GM12878 (cell line): ENCODE data around the gene TBX4. TPM values are rescaled to one million over a fixed set of nuclear protein-coding genes. Genes with fewer than 3 reads are reported as not detected.

Experiments used
- ATAC-seq: fragments of 200-7000 bp; cut with Tn5 transposase; 3 replicates; pipeline ENCODE4 v1.9.1; 2020; ENCODE audit warnings: mild to moderate bottlenecking, moderate library complexity
- BruUV-seq: library from RNA; stranded (reverse); fragments of 400-500 nt; replicated peaks from 2 replicates; lab custom pipeline; 2021; lab: Mats Ljungman, UMichigan
- CTCF ChIA-PET: fragments of 300-600 bp; sonication (Branson Sonifier 250); formaldehyde crosslinking; extraction: SDS; loops from one replicate; lab custom pipeline; 2021; ENCODE audit warnings: inconsistent platforms; lab: Yijun Ruan, JAX
- POLR2A ChIA-PET: fragments of 350-600 bp; formaldehyde crosslinking; extraction: SDS; loops from one replicate; lab custom pipeline; 2021; ENCODE audit warnings: inconsistent platforms; lab: Charles Lee
- RAD21 ChIA-PET: fragments of 300-600 bp; sonication (Branson Sonifier 250); formaldehyde crosslinking; loops from one replicate; lab custom pipeline; 2023; ENCODE audit warnings: antibody characterized with exemption; ENCODE audit not compliant: unreplicated experiment; lab: Charles Lee
- SMC1A ChIA-PET: fragments of 300-600 bp; sonication (Branson Sonifier 250); formaldehyde crosslinking; loops from one replicate; lab custom pipeline; 2023; ENCODE audit not compliant: unreplicated experiment, uncharacterized antibody; lab: Charles Lee
- DNase-seq: peaks from one replicate; pipeline ENCODE4 v3.0.0-alpha.2; 2011; ENCODE audit warnings: low read depth, low spot score
- FAIRE-seq: peaks from 3 replicates; lab custom pipeline; 2011; peaks lifted over from hg19 to GRCh38; lab: Jason Lieb, UNC
- H2AFZ ChIP-seq: 2 replicates; pipeline ENCODE4 v1.6.0; 2011; ENCODE audit warnings: low read depth, low read length, control low read depth; ENCODE audit not compliant: control insufficient read depth
- H3K27ac ChIP-seq: 2 replicates; pipeline ENCODE4 v1.5.1; 2011; ENCODE audit warnings: control low read depth; ENCODE audit not compliant: control insufficient read depth, insufficient read depth
- H3K27me3 ChIP-seq, 2 experiments: replicated peaks in 1 of 2; 2 replicates each; pipeline versions ENCODE4 v1.6.0 to v1.6.1; 2011; ENCODE audit warnings: low read length in 1 of 2; ENCODE audit not compliant: control insufficient read depth in 2 of 2, insufficient read depth in 2 of 2
- H3K36me3 ChIP-seq, 2 experiments: 2 replicates each; pipeline ENCODE4 v1.5.1; 2011; ENCODE audit warnings: low read length in 1 of 2; ENCODE audit not compliant: control insufficient read depth in 2 of 2, insufficient read depth in 2 of 2
- H3K4me1 ChIP-seq: 2 replicates; pipeline ENCODE4 v1.6.1; 2011; ENCODE audit warnings: mild to moderate bottlenecking, low read length, moderate library complexity, mixed read lengths; ENCODE audit not compliant: control insufficient read depth, insufficient read depth
- H3K4me2 ChIP-seq: 2 replicates; pipeline ENCODE4 v1.6.0; 2011; ENCODE audit warnings: control low read depth; ENCODE audit not compliant: control insufficient read depth, insufficient read depth
- H3K4me3 ChIP-seq: fragments of 200-600 bp; sonication (generic); 2 replicates; pipeline ENCODE4 v1.5.1; 2016
- H3K79me2 ChIP-seq: 2 replicates; pipeline ENCODE4 v1.6.0; 2011; ENCODE audit warnings: low read length; ENCODE audit not compliant: control insufficient read depth, insufficient read depth
- H3K9ac ChIP-seq: 2 replicates; pipeline ENCODE4 v1.8.0; 2011; ENCODE audit warnings: low read length, control low read depth, mixed read lengths; ENCODE audit not compliant: control insufficient read depth, insufficient read depth
- H3K9me3 ChIP-seq: replicated peaks from 3 replicates; pipeline ENCODE4 v1.5.1; 2011; ENCODE audit warnings: mild to moderate bottlenecking, low read length; ENCODE audit not compliant: control insufficient read depth, insufficient read depth
- H4K20me1 ChIP-seq: 2 replicates; pipeline ENCODE4 v1.6.0; 2011; ENCODE audit not compliant: control insufficient read depth, insufficient read depth
- BCLAF1 ChIP-seq: fragments of 450-650 bp; IDR thresholded peaks from 2 replicates; pipeline ENCODE4 v1.6.1; 2017; ENCODE audit warnings: antibody characterized with exemption, mild to moderate bottlenecking, moderate library complexity
- BRCA1 ChIP-seq: IDR thresholded peaks from 2 replicates; pipeline ENCODE4 v1.6.1; 2011; ENCODE audit warnings: low read depth, low read length, improper control_type of control experiment
- CREM ChIP-seq: IDR thresholded peaks from 2 replicates; pipeline ENCODE4 v1.6.1; 2014; ENCODE audit warnings: antibody characterized with exemption, low read depth
- EGR1 ChIP-seq, 2 experiments: IDR thresholded peaks; 1 replicate in 1 of 2; 2 replicates in 1 of 2; pipeline ENCODE4 v1.6.1; 2011 to 2012; ENCODE audit warnings: low read depth in 2 of 2, low read length in 2 of 2, borderline replicate concordance in 1 of 2, mild to moderate bottlenecking in 1 of 2, moderate library complexity in 1 of 2
- EP300 ChIP-seq, 2 experiments: fragments of 150-350 bp in 1 of 2; IDR thresholded peaks; 2 replicates each; pipeline ENCODE4 v1.6.1; 2011 to 2012; ENCODE audit warnings: low read depth in 2 of 2, low read length in 2 of 2, borderline replicate concordance in 1 of 2, improper control_type of control experiment in 1 of 2, inconsistent platforms in 1 of 2; ENCODE audit not compliant: control insufficient read depth in 1 of 2
- ETV6 ChIP-seq, 2 experiments: fragments of 450-650 bp in 1 of 2; IDR thresholded peaks in 1 of 2; conservative IDR thresholded peaks in 1 of 2; 2 replicates each; pipeline ENCODE4 v1.6.1; 2014; ENCODE audit warnings: antibody characterized with exemption in 1 of 2, borderline replicate concordance in 1 of 2, low read depth in 1 of 2, mild to moderate bottlenecking in 1 of 2, moderate library complexity in 1 of 2
- HDAC6 ChIP-seq: fragments of 200-600 bp; sonication (generic); IDR thresholded peaks from one replicate; pipeline ENCODE4 v1.8.0; 2017; ENCODE audit warnings: antibody characterized with exemption; ENCODE audit not compliant: unreplicated experiment
- IKZF1 ChIP-seq: fragments of 450-650 bp; conservative IDR thresholded peaks from 2 replicates; pipeline ENCODE4 v1.6.1; 2017; ENCODE audit warnings: antibody characterized with exemption, mild to moderate bottlenecking
- KDM1A ChIP-seq: fragments of 200-600 bp; sonication (generic); IDR thresholded peaks from 2 replicates; pipeline ENCODE4 v1.6.1; 2016; ENCODE audit warnings: borderline replicate concordance
- NR2C2 ChIP-seq: IDR thresholded peaks from 2 replicates; pipeline ENCODE4 v1.6.1; 2011; ENCODE audit warnings: borderline replicate concordance, low read depth; ENCODE audit not compliant: control insufficient read depth, insufficient read length
- RAD21 ChIP-seq: IDR thresholded peaks from 2 replicates; pipeline ENCODE4 v1.6.1; 2011; ENCODE audit warnings: mild to moderate bottlenecking, low read depth, low read length, moderate library complexity; ENCODE audit not compliant: insufficient read depth
- RAD51 ChIP-seq: fragments of 450-650 bp; IDR thresholded peaks from 2 replicates; pipeline ENCODE4 v1.6.1; 2016; ENCODE audit warnings: moderate library complexity, mild to moderate bottlenecking, inconsistent platforms
- RBBP5 ChIP-seq: fragments of 200-600 bp; sonication (generic); conservative IDR thresholded peaks from 2 replicates; pipeline ENCODE4 v1.6.1; 2016
- YY1 ChIP-seq: IDR thresholded peaks from 2 replicates; pipeline ENCODE4 v1.6.1; 2011; ENCODE audit warnings: low read depth, mild to moderate bottlenecking, low read length
- WGBS: methylation state at CpG from one replicate; pipeline ENCODE4 v1.1.6; 2016; ENCODE audit warnings: low lambda C conversion rate; ENCODE audit not compliant: insufficient replicate concordance, insufficient coverage; ENCODE audit errors: missing lambda C conversion rate; 5-methylcytosine and 5-hydroxymethylcytosine counted together
- in situ Hi-C: fragments of 300-500 bp; cut with MboI; formaldehyde crosslinking; loops from 9 replicates; pipeline ENCODE4 v1.14.3; 2018; ENCODE audit warnings: mixed read lengths
- intact Hi-C: fragments of 100-400 bp; cut with micrococcal nuclease; formaldehyde crosslinking; loops from one replicate; pipeline ENCODE4 v1.14.2; 2022; ENCODE audit not compliant: unreplicated experiment
- polyA plus RNA-seq, 11 experiments: library from polyadenylated mRNA; depleted of rRNA in 4 of 11; unstranded in 6 of 11; stranded (reverse) in 5 of 11; fragments of >200 nt; fragmentation: Nextera tagmentation in 4 of 11; fragmentation: Illumina TruSeq in 1 of 11; extraction: Ambion mirVana in 4 of 11; extraction: Trizol in 1 of 11; gene quantifications; 1 replicate in 1 of 11; 2 replicates in 10 of 11; pipeline versions ENCODE4 v1.2.1 to v1.2.3, GENCODE V29; 2011 to 2016; ENCODE audit warnings: inconsistent platforms in 2 of 11, missing spikeins in 2 of 11, low read depth in 1 of 11
- total RNA-seq, 4 experiments: library from RNA; depleted of rRNA in 3 of 4; stranded (reverse); fragments of >200 nt in 3 of 4; fragmentation: Illumina TruSeq in 1 of 4; extraction: Trizol in 1 of 4; gene quantifications; 2 replicates each; pipeline versions ENCODE4 v1.2.1 to v1.2.3, GENCODE V29; 2013 to 2021
- TF ChIP-seq, protein P1 (sequence below): IDR thresholded peaks from 2 replicates; pipeline ENCODE4 v1.6.1; 2012; ENCODE audit warnings: mild to moderate bottlenecking, low read depth, low read length

The TBX4 gene
- total and polyA plus RNA-seq, 10 of the 15 experiments (the other 5 are each of a cell fraction or from before 2014, with no cell fraction given): 0.01 TPM; not detected in 9

GRCh38 chr17:61412143-61412859 lies 39.9 kb upstream of the TBX4 start:
- peak overlapping the region; percentile 69 for H2AFZ ChIP-seq
- FAIRE-seq: peak; percentile 13
- POLR2A ChIA-PET: no interaction called here
- no peak for TF ChIP-seq CREM
- TF ChIP-seq KDM1A: no peak
- TF ChIP-seq BCLAF1: no peak
- peak; percentile 89 for TF ChIP-seq RAD21
- TF ChIP-seq, protein P1, sequence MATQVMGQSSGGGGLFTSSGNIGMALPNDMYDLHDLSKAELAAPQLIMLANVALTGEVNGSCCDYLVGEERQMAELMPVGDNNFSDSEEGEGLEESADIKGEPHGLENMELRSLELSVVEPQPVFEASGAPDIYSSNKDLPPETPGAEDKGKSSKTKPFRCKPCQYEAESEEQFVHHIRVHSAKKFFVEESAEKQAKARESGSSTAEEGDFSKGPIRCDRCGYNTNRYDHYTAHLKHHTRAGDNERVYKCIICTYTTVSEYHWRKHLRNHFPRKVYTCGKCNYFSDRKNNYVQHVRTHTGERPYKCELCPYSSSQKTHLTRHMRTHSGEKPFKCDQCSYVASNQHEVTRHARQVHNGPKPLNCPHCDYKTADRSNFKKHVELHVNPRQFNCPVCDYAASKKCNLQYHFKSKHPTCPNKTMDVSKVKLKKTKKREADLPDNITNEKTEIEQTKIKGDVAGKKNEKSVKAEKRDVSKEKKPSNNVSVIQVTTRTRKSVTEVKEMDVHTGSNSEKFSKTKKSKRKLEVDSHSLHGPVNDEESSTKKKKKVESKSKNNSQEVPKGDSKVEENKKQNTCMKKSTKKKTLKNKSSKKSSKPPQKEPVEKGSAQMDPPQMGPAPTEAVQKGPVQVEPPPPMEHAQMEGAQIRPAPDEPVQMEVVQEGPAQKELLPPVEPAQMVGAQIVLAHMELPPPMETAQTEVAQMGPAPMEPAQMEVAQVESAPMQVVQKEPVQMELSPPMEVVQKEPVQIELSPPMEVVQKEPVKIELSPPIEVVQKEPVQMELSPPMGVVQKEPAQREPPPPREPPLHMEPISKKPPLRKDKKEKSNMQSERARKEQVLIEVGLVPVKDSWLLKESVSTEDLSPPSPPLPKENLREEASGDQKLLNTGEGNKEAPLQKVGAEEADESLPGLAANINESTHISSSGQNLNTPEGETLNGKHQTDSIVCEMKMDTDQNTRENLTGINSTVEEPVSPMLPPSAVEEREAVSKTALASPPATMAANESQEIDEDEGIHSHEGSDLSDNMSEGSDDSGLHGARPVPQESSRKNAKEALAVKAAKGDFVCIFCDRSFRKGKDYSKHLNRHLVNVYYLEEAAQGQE: no peak
- peak in 1 of 2 experiments; percentile 92; a peak in 2 of 4 replicates for TF ChIP-seq ETV6 (conservative IDR thresholded peaks at IDR 0.05 in 1 of 2, IDR thresholded peaks at IDR 0.05 in 1 of 2; ENCODE audit: borderline replicate concordance in 1 of 2, low read depth in 1 of 2)
- no peak for TF ChIP-seq HDAC6
- TF ChIP-seq EP300 (IDR thresholded peaks at IDR 0.05; ENCODE audit: borderline replicate concordance in 1 of 2, control insufficient read depth in 1 of 2, low read depth in 2 of 2, low read length in 2 of 2): no peak
- TF ChIP-seq NR2C2: no peak
- no peak for TF ChIP-seq RAD51
- TF ChIP-seq EGR1 (IDR thresholded peaks at IDR 0.05; ENCODE audit: borderline replicate concordance in 1 of 2, low read depth in 2 of 2, low read length in 2 of 2): no peak
- peak; percentile 71 for TF ChIP-seq IKZF1
- no peak for TF ChIP-seq BRCA1
- TF ChIP-seq RBBP5: no peak
- TF ChIP-seq YY1: peak; percentile 66

More at GRCh38 chr17:61412143-61412859, 39.9 kb upstream of the TBX4 start:
- no peaks in the 10 kb centered on the region for H3K79me2 ChIP-seq
- H3K4me1 ChIP-seq: peaks cover 4% of the 10 kb centered on the region; the same call in 1 of the 2 replicates
- H3K4me2 ChIP-seq: peak overlapping the region; percentile 78
- DNase-seq: peak; percentile 5
- WGBS: 3% methylated on average over 68 of the region's 69 CpGs
- peak overlapping the region; percentile 54; the same call in 1 of the 2 replicates for H3K4me3 ChIP-seq
- ChIA-PET SMC1A (interaction anchor here (0.6 to 2.2 kb wide), 6 partner anchors 421 to 701 kb away, joined by 3 to 8 read pairs (median 3); no protein-coding TSS in a partner anchor), RAD21 (interaction anchor here (0.6 to 1.6 kb wide), 9 partner anchors 132 to 699 kb away, joined by 3 to 7 read pairs (median 3); no protein-coding TSS in a partner anchor), CTCF (interaction anchor here (0.6 to 1.6 kb wide), 19 partner anchors 8 to 809 kb away, joined by 3 to 11 read pairs (median 3); no protein-coding TSS in a partner anchor)
- H3K27me3 ChIP-seq: peaks cover 17 to 34% of the 10 kb centered on the region in 2 experiments
- H3K9me3 ChIP-seq: peaks cover 1% of the 10 kb centered on the region; the same call in 1 of the 3 replicates
- ATAC-seq: peak; percentile 83
- no TSS peak for BruUV-seq
- no peaks in the 10 kb centered on the region for H4K20me1 ChIP-seq
- intact Hi-C loops (loop anchor here (1.0 kb wide), 2 partner anchors 139 to 425 kb away; no protein-coding TSS in a partner anchor), in situ Hi-C loops (loop anchor here (10.0 kb wide), 1 partner anchor 692 kb away; no protein-coding TSS in a partner anchor)
- peak overlapping the region; percentile 35 for H3K9ac ChIP-seq
- H3K27ac ChIP-seq: no peak overlapping the region
- H3K36me3 ChIP-seq: no peaks in the 10 kb centered on the region
